ENCODE data around the gene KDM2A.
A peak's percentile ranks its signal among the peaks of the same experiment; 100 is the strongest.

KDM2A gene

GRCh38 chr11:67262731-67263675 is 143.9 kb downstream of the KDM2A start:
- peak; percentile 81 for DNase-seq

GRCh38 chr11:67264260-67264659 is 145.2 kb downstream of the KDM2A start:
- no peak for DNase-seq

DNA sequence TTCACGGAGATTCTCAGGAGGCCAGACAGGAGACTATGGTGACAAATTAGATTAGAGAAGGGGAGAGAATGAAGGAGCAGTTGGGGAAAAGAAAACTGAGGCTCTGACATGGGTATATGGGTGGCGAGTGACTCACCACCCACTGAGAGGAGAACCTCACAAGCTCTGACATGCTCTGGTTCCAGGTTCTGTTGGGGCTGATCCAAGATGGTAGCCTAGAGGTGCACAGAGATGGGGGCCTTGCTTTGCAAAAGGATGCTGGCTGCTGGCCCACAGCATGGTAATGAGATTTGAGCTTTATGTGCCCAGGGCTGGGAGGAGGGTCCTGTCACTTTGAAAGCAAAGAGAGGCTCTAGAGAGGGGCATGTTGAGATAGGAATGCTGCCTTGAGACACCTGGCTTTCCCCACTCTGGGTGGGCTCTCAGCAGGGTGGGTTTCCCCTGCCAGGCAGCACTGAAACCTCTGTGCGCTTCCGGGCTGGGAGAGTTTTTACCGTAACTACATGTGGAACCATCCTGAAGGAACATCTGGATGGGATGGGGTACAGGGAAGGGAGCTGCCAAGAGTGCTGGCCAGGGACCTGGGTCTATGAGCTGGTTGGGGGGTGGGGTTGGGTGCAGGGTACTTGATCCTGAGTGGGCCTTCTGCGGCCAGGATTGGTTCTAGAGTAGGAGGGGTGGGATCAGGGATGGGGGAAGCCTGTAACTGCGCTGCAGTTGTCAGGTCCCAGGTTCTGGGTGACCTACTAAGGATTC is 146.0 kb downstream of the KDM2A start:
- DNase-seq, result peak; percentile 21

DNA sequence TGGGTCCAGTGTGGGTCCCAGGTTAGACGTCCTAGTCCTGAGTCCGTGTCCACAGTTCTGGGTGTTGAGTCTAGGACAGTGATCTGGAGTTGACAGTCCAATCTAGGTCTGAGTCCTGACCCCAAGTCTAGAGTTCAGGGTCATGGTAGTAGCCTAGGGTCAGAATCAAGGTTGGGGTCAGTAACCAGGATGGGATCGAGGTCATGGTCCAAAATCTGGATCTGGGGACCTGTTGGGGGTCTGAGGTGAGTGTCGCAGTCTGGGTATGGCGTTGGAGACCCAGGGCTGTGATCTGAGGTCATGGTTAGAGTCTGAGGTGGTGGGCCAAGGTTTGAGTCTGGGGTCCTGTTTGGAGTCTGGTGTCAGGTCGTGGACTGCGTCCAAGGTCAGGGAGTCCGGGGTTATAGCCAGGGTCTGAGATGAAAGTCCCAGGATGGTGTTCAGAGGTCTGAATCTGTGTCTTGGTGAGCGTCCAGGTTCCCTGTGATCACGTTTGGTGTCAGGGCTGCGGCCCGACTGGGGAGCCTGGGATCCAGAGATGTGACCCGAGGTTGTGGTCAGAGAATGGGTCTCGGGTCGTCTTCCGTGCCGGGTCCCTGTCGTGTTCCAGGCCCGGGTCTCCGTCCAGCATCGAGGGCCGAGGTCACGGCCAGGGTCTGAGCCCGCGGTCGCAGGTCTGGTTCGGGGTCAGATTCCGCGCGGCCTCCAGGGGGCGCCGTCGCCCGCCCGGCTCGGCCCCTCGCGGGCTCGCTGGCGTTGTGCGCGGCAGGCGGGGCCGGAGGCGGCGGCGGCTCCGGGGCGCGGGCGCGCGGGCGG is 146.8 kb downstream of the KDM2A start:
- DNase-seq, result peak; percentile 81

GRCh38 chr11:67266449-67267187 is 147.6 kb downstream of the KDM2A start, which contains the start of gene GRK2:
Gene GRK2, plus strand, starts transcription at chr11:67266473. Its CDS starts 227 bp downstream, at chr11:67266700.
- DNase-seq, result peak; percentile 52

- DNase-seq, result no peak
Observed at GRCh38 chr11:67267188-67268080, 148.4 kb downstream of the KDM2A start.

DNA sequence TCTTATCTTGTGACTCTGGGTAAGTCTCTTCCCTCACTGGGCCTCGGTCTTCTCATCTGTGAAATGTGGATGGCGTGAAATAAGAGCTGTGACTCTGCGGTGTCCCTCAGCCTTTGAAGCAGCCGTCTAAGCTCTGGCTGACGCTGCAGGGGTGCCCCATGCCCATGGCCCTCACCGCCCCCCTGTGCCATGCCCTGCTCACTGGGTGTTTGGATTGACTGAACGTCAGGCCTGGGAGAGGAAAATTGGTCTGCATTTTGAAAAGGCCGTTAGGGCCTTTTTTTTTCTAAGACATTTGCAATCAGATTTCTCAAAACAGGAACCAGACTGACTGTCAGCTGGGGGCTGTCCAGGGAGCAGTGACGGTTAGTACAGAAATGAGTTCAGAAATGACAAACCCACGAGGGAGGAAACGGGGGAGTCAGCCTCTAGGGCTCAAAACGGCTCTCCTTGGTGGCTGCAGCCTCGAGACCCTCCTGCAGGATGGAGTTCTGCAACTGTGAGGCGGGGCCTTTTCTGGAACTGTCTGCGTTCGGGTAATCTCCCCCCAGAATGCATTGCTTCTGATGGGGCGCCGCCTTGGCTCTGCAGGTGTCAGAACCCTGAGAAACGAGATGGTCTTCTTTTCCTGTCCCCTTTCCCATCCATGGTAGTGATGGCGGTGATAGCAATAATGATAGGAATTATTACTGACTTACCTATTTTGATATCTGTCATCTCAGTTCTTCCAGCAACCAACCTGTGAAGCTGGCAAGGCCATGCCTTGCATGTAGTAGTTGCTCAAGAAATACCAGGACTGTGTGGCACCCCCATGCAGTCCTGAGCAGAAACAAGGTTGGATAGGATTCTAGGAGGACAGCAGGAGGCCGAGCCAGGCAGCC is 149.3 kb downstream of the KDM2A start:
- DNase-seq, result peak; percentile 23

DNA sequence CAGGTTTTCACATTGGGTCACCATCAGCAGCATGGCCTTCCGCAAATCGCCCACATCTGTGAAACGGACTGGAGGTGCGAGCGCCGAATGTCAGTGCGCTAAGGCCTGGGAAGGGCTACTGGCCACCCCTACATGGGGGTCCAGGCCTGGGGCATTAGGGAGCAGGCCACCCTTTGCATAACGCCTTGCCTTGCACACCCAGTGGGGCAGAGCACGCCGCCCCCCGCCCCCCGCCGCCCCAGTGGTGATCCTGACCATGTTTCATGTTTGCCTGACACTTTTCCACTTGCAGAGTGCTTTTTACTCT is 149.9 kb downstream of the KDM2A start:
- DNase-seq, result peak; percentile 19

- DNase-seq, result peak; percentile 37
Observed at GRCh38 chr11:67269401-67270255, 150.6 kb downstream of the KDM2A start.

- DNase-seq, result peak; percentile 74
Observed at GRCh38 chr11:67270256-67271204, 151.5 kb downstream of the KDM2A start.

- DNase-seq, result no peak
Observed at GRCh38 chr11:67271205-67271540, 152.1 kb downstream of the KDM2A start.

GRCh38 chr11:67271541-67272284 is 152.7 kb downstream of the KDM2A start:
- peak; percentile 33 for DNase-seq

DNA sequence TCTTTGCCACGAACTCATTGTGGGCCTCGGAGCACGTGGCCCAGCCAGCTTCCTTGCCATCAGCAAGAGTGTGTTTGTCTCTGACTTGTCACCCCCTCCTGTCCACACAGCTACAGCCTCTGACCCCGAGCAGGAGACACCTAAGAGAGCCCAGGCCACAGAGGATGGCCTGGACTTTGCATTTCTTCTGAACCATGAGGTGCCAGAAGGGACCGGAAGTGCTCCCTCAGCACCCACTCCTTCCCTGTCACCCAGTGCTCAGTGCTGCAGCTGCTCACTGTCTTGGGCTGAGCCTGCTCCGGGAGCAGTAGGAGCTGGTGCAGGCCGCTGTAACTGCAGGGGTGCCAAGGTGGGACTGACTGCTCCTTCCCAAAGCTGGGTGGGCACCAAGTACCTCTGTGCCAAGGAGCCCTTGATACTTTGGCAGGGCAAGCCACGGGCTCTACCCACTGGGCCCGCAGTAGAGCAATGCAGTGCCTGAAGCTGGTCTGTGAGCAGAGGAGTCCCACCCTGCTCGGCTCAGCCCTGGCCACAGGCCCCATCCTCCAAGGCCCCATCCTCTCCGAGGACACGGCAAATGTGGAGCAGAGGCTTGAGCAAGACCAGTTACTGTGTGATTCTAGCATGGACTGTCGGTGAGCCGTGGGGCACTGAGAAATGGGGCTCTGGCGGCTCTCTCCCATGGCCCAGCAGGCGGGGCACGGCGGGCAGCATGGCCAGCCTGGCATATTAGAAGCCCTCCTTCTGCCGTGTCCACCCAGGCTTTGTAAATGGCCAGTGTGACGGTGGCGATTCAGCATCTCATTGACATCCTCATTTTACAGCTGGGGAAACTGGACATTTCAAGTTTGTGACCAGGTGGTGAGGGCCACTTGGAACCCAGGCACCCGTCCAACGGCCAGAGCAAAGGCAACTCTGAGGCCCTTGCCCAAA is 153.5 kb downstream of the KDM2A start:
- DNase-seq, result peak; percentile 24

GRCh38 chr11:67273260-67273990 is 154.4 kb downstream of the KDM2A start:
- peak; percentile 41 for DNase-seq
